Parathyroid adenoma (tissue), 2 donors: ENCODE data around the gene TSHZ2.
"Not testable (repeated sequence)": the region's sequence is repeated elsewhere in the genome, so short reads cannot be mapped to it uniquely, and the experiment has no call there.

Experiments
- H2AFZ ChIP-seq: fragments of 300-600 bp; sonication (generic); one replicate; pipeline ENCODE4 v1.7.0; 2017; ENCODE audit warnings: antibody characterized with exemption, mild to moderate bottlenecking
- H3K27ac ChIP-seq: fragments of 300-600 bp; sonication (generic); one replicate; pipeline ENCODE4 v1.7.0; 2017
- H3K27me3 ChIP-seq: fragments of 300-600 bp; sonication (generic); one replicate; pipeline ENCODE4 v1.7.0; 2017; ENCODE audit warnings: low read length; ENCODE audit not compliant: control insufficient read depth, insufficient read depth
- H3K36me3 ChIP-seq: fragments of 300-600 bp; sonication (generic); one replicate; pipeline ENCODE4 v1.7.0; 2017; ENCODE audit warnings: low read length; ENCODE audit not compliant: control insufficient read depth, insufficient read depth
- H3K4me1 ChIP-seq: fragments of 300-600 bp; sonication (generic); one replicate; pipeline ENCODE4 v1.7.0; 2017; ENCODE audit warnings: control low read depth
- H3K4me2 ChIP-seq: fragments of 300-600 bp; sonication (generic); one replicate; pipeline ENCODE4 v1.7.0; 2017; ENCODE audit warnings: low read length
- H3K4me3 ChIP-seq: fragments of 300-600 bp; sonication (generic); one replicate; pipeline ENCODE4 v1.7.0; 2017; ENCODE audit warnings: low read depth, low read length
- H3K79me2 ChIP-seq: fragments of 300-600 bp; sonication (generic); one replicate; pipeline ENCODE4 v1.7.0; 2017; ENCODE audit warnings: control low read depth
- H3K9ac ChIP-seq: fragments of 300-600 bp; sonication (generic); one replicate; pipeline ENCODE4 v1.7.0; 2017; ENCODE audit warnings: mild to moderate bottlenecking
- H3K9me3 ChIP-seq: fragments of 300-600 bp; sonication (generic); one replicate; pipeline ENCODE4 v1.7.0; 2017; ENCODE audit warnings: low read length; ENCODE audit not compliant: control insufficient read depth
- CTCF ChIP-seq: fragments of 300-600 bp; sonication (generic); IDR thresholded peaks from one replicate; pipeline ENCODE4 v1.7.0; 2017; ENCODE audit warnings: antibody characterized with exemption, mild to moderate bottlenecking
- donor health status: primary hyperparathyroidism.

Gene TSHZ2

GRCh38 chr20:53497246-53497645, 525.1 kb downstream of the TSHZ2 start:
- no peaks in the 10 kb centered on the region for H3K4me1 ChIP-seq
- no peaks in the 10 kb centered on the region for H3K79me2 ChIP-seq
- no peaks in the 10 kb centered on the region for H3K27me3 ChIP-seq
- H3K4me2 ChIP-seq, result no peak overlapping the region
- no peaks in the 10 kb centered on the region for H3K9me3 ChIP-seq
- no peak overlapping the region for H3K4me3 ChIP-seq
- no peak overlapping the region for H3K27ac ChIP-seq
- H3K36me3 ChIP-seq, result no peaks in the 10 kb centered on the region
- H3K9ac ChIP-seq, result no peak overlapping the region
- no peak for TF ChIP-seq CTCF
- H2AFZ ChIP-seq, result no peak overlapping the region

- TF ChIP-seq CTCF, result no peak
- Histone ChIP-seq H3K36me3 (no peaks in the 10 kb centered on the region), H3K79me2 (no peaks in the 10 kb centered on the region), H2AFZ (no peak overlapping the region), H3K4me2 (no peak overlapping the region), H3K4me1 (no peaks in the 10 kb centered on the region), H3K27ac (no peak overlapping the region), H3K9me3 (no peaks in the 10 kb centered on the region), H3K9ac (no peak overlapping the region), H3K4me3 (no peak overlapping the region), H3K27me3 (no peaks in the 10 kb centered on the region)
Measured at GRCh38 chr20:53498341-53498740, 526.2 kb downstream of the TSHZ2 start.

- Histone ChIP-seq H3K9ac (no peak overlapping the region), H3K9me3 (no peaks in the 10 kb centered on the region), H3K4me2 (no peak overlapping the region), H3K27me3 (no peaks in the 10 kb centered on the region), H3K27ac (no peak overlapping the region), H2AFZ (no peak overlapping the region), H3K36me3 (no peaks in the 10 kb centered on the region), H3K4me3 (no peak overlapping the region), H3K4me1 (no peaks in the 10 kb centered on the region), H3K79me2 (no peaks in the 10 kb centered on the region)
- no peak for TF ChIP-seq CTCF
Measured at GRCh38 chr20:53500651-53501050, 528.5 kb downstream of the TSHZ2 start.

- TF ChIP-seq CTCF, result no peak
- H3K9ac ChIP-seq, result no peak overlapping the region
Measured at GRCh38 chr20:53502820-53503219, 530.7 kb downstream of the TSHZ2 start.

GRCh38 chr20:53503517-53503919, 531.4 kb downstream of the TSHZ2 start:
- H3K27me3 ChIP-seq, result no peaks in the 10 kb centered on the region
- no peak overlapping the region for H3K27ac ChIP-seq
- no peak overlapping the region for H2AFZ ChIP-seq
- H3K36me3 ChIP-seq, result no peaks in the 10 kb centered on the region
- no peak overlapping the region for H3K4me3 ChIP-seq
- no peaks in the 10 kb centered on the region for H3K4me1 ChIP-seq
- no peaks in the 10 kb centered on the region for H3K9me3 ChIP-seq
- no peaks in the 10 kb centered on the region for H3K79me2 ChIP-seq
- H3K9ac ChIP-seq, result no peak overlapping the region
- TF ChIP-seq CTCF, result no peak
- H3K4me2 ChIP-seq, result no peak overlapping the region

More at GRCh38 chr20:53502820-53503219, 530.7 kb downstream of the TSHZ2 start:
- Histone ChIP-seq H3K4me1 (no peaks in the 10 kb centered on the region), H3K27ac (no peak overlapping the region), H3K9me3 (no peaks in the 10 kb centered on the region), H3K4me2 (no peak overlapping the region), H3K4me3 (no peak overlapping the region), H3K79me2 (no peaks in the 10 kb centered on the region), H3K36me3 (no peaks in the 10 kb centered on the region), H3K27me3 (no peaks in the 10 kb centered on the region), H2AFZ (no peak overlapping the region)

GRCh38 chr20:53504106-53504505, 531.9 kb downstream of the TSHZ2 start:
- H2AFZ ChIP-seq, H3K4me3 ChIP-seq, H3K4me1 ChIP-seq, H3K27ac ChIP-seq, H3K79me2 ChIP-seq, H3K27me3 ChIP-seq, H3K9ac ChIP-seq, H3K4me2 ChIP-seq, H3K36me3 ChIP-seq, H3K9me3 ChIP-seq: not testable (repeated sequence)
